Osteocyte (in vitro differentiated cells): ENCODE results near the gene AHCTF1. TPM values are rescaled to one million over a fixed set of nuclear protein-coding genes. Genes with fewer than 3 reads are reported as not detected.

Experiments
- DNase-seq: peaks from one replicate; pipeline ENCODE4 v3.0.0; 2021; ENCODE audit warnings: mixed read lengths; ENCODE audit not compliant: unreplicated experiment; ENCODE audit errors: extremely low spot score
- H3K27ac Mint-ChIP-seq: one replicate; pipeline ENCODE4 v1.8.0; 2021; ENCODE audit warnings: mild to moderate bottlenecking, mixed read lengths; ENCODE audit not compliant: unreplicated experiment
- H3K27me3 Mint-ChIP-seq: one replicate; pipeline ENCODE4 v1.8.0; 2021; ENCODE audit warnings: mixed read lengths; ENCODE audit not compliant: unreplicated experiment
- H3K36me3 Mint-ChIP-seq: one replicate; pipeline ENCODE4 v1.8.0; 2021; ENCODE audit warnings: mixed read lengths; ENCODE audit not compliant: unreplicated experiment
- H3K4me1 Mint-ChIP-seq: one replicate; pipeline ENCODE4 v1.8.0; 2021; ENCODE audit warnings: mixed read lengths; ENCODE audit not compliant: unreplicated experiment
- H3K4me3 Mint-ChIP-seq: one replicate; pipeline ENCODE4 v1.8.0; 2021; ENCODE audit warnings: mild to moderate bottlenecking, moderate library complexity, mixed read lengths; ENCODE audit not compliant: unreplicated experiment
- H3K9me3 Mint-ChIP-seq: one replicate; pipeline ENCODE4 v1.8.0; 2021; ENCODE audit warnings: mixed read lengths; ENCODE audit not compliant: unreplicated experiment
- CTCF ChIP-seq: fragments of 200-600 bp; sonication (generic); IDR thresholded peaks from 2 replicates; pipeline ENCODE4 v1.5.0; 2021; ENCODE audit warnings: antibody characterized with exemption, mild to moderate bottlenecking, moderate library complexity
- long read RNA-seq: library from polyadenylated mRNA; unstranded; transcript quantifications from one replicate; pipeline ENCODE4 v2.0.0, GENCODE V29; 2021
- total RNA-seq: library from RNA; stranded (reverse); gene quantifications from 2 replicates; pipeline ENCODE4 v1.2.1, GENCODE V29; 2021

Gene AHCTF1, protein sequence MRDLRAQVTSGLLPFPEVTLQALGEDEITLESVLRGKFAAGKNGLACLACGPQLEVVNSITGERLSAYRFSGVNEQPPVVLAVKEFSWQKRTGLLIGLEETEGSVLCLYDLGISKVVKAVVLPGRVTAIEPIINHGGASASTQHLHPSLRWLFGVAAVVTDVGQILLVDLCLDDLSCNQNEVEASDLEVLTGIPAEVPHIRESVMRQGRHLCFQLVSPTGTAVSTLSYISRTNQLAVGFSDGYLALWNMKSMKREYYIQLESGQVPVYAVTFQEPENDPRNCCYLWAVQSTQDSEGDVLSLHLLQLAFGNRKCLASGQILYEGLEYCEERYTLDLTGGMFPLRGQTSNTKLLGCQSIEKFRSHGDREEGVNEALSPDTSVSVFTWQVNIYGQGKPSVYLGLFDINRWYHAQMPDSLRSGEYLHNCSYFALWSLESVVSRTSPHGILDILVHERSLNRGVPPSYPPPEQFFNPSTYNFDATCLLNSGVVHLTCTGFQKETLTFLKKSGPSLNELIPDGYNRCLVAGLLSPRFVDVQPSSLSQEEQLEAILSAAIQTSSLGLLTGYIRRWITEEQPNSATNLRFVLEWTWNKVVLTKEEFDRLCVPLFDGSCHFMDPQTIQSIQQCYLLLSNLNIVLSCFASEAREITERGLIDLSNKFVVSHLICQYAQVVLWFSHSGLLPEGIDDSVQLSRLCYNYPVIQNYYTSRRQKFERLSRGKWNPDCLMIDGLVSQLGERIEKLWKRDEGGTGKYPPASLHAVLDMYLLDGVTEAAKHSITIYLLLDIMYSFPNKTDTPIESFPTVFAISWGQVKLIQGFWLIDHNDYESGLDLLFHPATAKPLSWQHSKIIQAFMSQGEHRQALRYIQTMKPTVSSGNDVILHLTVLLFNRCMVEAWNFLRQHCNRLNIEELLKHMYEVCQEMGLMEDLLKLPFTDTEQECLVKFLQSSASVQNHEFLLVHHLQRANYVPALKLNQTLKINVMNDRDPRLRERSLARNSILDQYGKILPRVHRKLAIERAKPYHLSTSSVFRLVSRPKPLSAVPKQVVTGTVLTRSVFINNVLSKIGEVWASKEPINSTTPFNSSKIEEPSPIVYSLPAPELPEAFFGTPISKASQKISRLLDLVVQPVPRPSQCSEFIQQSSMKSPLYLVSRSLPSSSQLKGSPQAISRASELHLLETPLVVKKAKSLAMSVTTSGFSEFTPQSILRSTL (N-terminal part only)
- total RNA-seq, result 29.9 and 30.4 TPM in 2 replicates
- long read RNA-seq, partial matches to known transcripts, result 11 of 12 reads
- long read RNA-seq, other reads (novel, unspliced or antisense), result 1 of 12 reads

GRCh38 chr1:246931549-246932365, at the start of gene AHCTF1:
Gene AHCTF1 (minus strand): TSS chr1:246931948. CDS start chr1:246918370, 13,578 bp downstream.
- TF ChIP-seq CTCF, result no peak

DNA sequence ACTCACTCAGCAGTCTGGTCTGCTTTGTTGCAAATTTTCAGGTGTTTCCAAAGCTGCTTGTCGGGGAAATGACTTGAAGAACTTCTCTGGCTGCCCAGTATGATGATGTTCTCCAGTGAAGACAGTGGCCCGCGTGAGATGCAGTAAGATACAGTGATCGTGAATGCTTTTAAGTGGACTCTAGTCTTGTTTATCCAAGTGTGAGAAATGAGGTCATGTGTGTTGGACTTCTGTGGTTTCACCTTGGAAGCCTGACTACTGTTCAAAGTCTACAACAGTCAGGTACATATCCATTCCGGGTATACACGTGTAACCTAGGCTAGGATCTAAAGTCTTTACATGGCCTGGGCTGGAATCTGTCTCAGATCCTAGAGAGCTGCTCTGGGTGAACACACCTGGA, 47.0 kb upstream of the AHCTF1 start:
- Mint-ChIP-seq H3K36me3 (peaks cover 47% of the 10 kb centered on the region), H3K9me3 (peaks cover 48% of the 10 kb centered on the region), H3K4me3 (no peak overlapping the region), H3K27ac (no peak overlapping the region), H3K4me1 (no peaks in the 10 kb centered on the region), H3K27me3 (no peaks in the 10 kb centered on the region)
- no peak for TF ChIP-seq CTCF
- no peak for DNase-seq

More at GRCh38 chr1:246931549-246932365, at the start of gene AHCTF1:
- Mint-ChIP-seq H3K4me1 (peaks cover 31% of the 10 kb centered on the region), H3K27me3 (no peaks in the 10 kb centered on the region), H3K36me3 (no peaks in the 10 kb centered on the region), H3K9me3 (no peaks in the 10 kb centered on the region), H3K27ac (peak within 1 kb of the TSS; percentile 92), H3K4me3 (peak within 1 kb of the TSS; percentile 88)
- peak; percentile 99 for DNase-seq

DNA sequence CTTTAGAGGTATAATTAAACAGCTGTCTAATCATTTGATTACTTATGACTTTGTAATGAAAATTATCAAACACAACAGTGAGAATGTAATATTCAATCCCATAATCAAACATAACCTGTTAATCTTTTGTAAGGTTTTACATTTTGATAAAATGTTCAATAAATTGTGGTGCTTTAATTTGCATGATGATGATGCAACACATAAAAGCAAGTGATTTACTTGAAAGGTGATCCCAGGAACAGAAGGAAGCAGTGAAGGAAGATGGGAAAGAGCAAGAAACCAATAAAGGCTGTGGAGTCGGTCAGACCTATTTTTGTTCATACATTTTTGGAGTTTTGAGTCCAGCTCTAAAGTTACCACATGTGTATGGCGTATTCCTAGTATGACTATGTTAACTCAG, 46.5 kb upstream of the AHCTF1 start:
- Mint-ChIP-seq H3K9me3 (peaks cover 52% of the 10 kb centered on the region), H3K4me3 (no peak overlapping the region), H3K36me3 (peaks cover 47% of the 10 kb centered on the region), H3K27me3 (no peaks in the 10 kb centered on the region), H3K4me1 (no peaks in the 10 kb centered on the region), H3K27ac (no peak overlapping the region)
- TF ChIP-seq CTCF, result no peak
- DNase-seq, result no peak

GRCh38 chr1:246971969-246972368, 40.2 kb upstream of the AHCTF1 start:
- TF ChIP-seq CTCF, result no peak
- DNase-seq, result no peak
- H3K4me1 Mint-ChIP-seq, result no peaks in the 10 kb centered on the region
- H3K27ac Mint-ChIP-seq, result no peak overlapping the region
- H3K36me3 Mint-ChIP-seq, result peaks cover 18% of the 10 kb centered on the region
- no peaks in the 10 kb centered on the region for H3K27me3 Mint-ChIP-seq
- no peak overlapping the region for H3K4me3 Mint-ChIP-seq
- peaks cover 55% of the 10 kb centered on the region for H3K9me3 Mint-ChIP-seq
